Fibroblast of lung (primary cell): ENCODE measurements around the gene PRPF8. TPM values are rescaled to one million over a fixed set of nuclear protein-coding genes. Genes with fewer than 3 reads are reported as not detected.

Source experiments
- DNase-seq, 2 donors: peaks; one replicate each; pipeline versions ENCODE4 v3.0.0 to v3.0.0-alpha.2; 2010; ENCODE audit warnings: low read depth in 2 of 2
- H2AFZ ChIP-seq: 2 replicates; pipeline ENCODE4 v1.5.1; 2012; ENCODE audit warnings: low read length, control low read depth, inconsistent platforms
- H3K27ac ChIP-seq: 2 replicates; pipeline ENCODE4 v1.5.1; 2011; ENCODE audit warnings: low read length, control low read depth; ENCODE audit not compliant: insufficient read depth
- H3K27me3 ChIP-seq: 2 replicates; pipeline ENCODE4 v1.5.1; 2011; ENCODE audit warnings: mild to moderate bottlenecking, low read length; ENCODE audit not compliant: control insufficient read depth, insufficient read depth
- H3K36me3 ChIP-seq: 2 replicates; pipeline ENCODE4 v1.5.1; 2011; ENCODE audit warnings: low read length; ENCODE audit not compliant: control insufficient read depth, insufficient read depth
- H3K4me1 ChIP-seq: 2 replicates; pipeline ENCODE4 v1.5.1; 2011; ENCODE audit warnings: low read length; ENCODE audit not compliant: control insufficient read depth, insufficient read depth; ENCODE audit errors: extremely low read depth
- H3K4me2 ChIP-seq: 2 replicates; pipeline ENCODE4 v1.5.1; 2011; ENCODE audit warnings: low read length, control low read depth; ENCODE audit not compliant: insufficient read depth; ENCODE audit errors: extremely low read depth
- H3K4me3 ChIP-seq, 4 experiments: fragments of 200-600 bp in 1 of 4; sonication (generic) in 1 of 4; replicated peaks in 1 of 4; 2 replicates each; pipeline ENCODE4 v1.5.1; 2011 to 2016; ENCODE audit warnings: low read length in 4 of 4, low read depth in 3 of 4, mild to moderate bottlenecking in 3 of 4, control low read depth in 2 of 4, inconsistent platforms in 1 of 4, mixed read lengths in 1 of 4; ENCODE audit not compliant: insufficient read depth in 1 of 4; ENCODE audit errors: control extremely low read depth in 1 of 4
- H3K79me2 ChIP-seq: 2 replicates; pipeline ENCODE4 v1.5.1; 2012; ENCODE audit warnings: mild to moderate bottlenecking, low read length, inconsistent platforms; ENCODE audit not compliant: control insufficient read depth, insufficient read depth
- H3K9ac ChIP-seq: 2 replicates; pipeline ENCODE4 v1.5.1; 2011; ENCODE audit warnings: mild to moderate bottlenecking, low read length, control low read depth; ENCODE audit not compliant: insufficient read depth
- H3K9me3 ChIP-seq: 2 replicates; pipeline ENCODE4 v1.5.1; 2012; ENCODE audit warnings: low read depth, low read length; ENCODE audit not compliant: control insufficient read depth, insufficient read depth
- H4K20me1 ChIP-seq: 2 replicates; pipeline ENCODE4 v1.5.1; 2011; ENCODE audit warnings: low read length; ENCODE audit not compliant: control insufficient read depth, insufficient read depth; ENCODE audit errors: extremely low read depth
- EZH2 ChIP-seq: IDR thresholded peaks from 2 replicates; pipeline ENCODE4 v1.5.1; 2012; ENCODE audit warnings: low read length, control low read depth, mild to moderate bottlenecking; ENCODE audit errors: missing control alignments
- polyA plus RNA-seq, 2 donors: library from polyadenylated mRNA; depleted of rRNA in 1 of 2; stranded (reverse) in 1 of 2; unstranded in 1 of 2; fragments of >200 nt; gene quantifications; 2 replicates each; pipeline ENCODE4 v1.2.1, GENCODE V29; 2011 to 2012; ENCODE audit warnings: missing spikeins in 1 of 2
- total RNA-seq: library from RNA; depleted of rRNA; stranded (reverse); fragments of >200 nt; gene quantifications from 2 replicates; pipeline ENCODE4 v1.2.1, GENCODE V29; 2014
- TF ChIP-seq, protein P1 (sequence below), 2 donors: IDR thresholded peaks in 1 of 2; conservative IDR thresholded peaks in 1 of 2; 1 replicate in 1 of 2; 2 replicates in 1 of 2; pipeline ENCODE4 v1.5.1; 2011 to 2012; ENCODE audit warnings: low read length in 2 of 2, control low read depth in 1 of 2, inconsistent platforms in 1 of 2, low read depth in 1 of 2, mild to moderate bottlenecking in 1 of 2

The PRPF8 gene
- total and polyA plus RNA-seq, 2 donors (not counting 1 experiment from before 2014, with no cell fraction given) = 88.9 to 122 TPM

DNA sequence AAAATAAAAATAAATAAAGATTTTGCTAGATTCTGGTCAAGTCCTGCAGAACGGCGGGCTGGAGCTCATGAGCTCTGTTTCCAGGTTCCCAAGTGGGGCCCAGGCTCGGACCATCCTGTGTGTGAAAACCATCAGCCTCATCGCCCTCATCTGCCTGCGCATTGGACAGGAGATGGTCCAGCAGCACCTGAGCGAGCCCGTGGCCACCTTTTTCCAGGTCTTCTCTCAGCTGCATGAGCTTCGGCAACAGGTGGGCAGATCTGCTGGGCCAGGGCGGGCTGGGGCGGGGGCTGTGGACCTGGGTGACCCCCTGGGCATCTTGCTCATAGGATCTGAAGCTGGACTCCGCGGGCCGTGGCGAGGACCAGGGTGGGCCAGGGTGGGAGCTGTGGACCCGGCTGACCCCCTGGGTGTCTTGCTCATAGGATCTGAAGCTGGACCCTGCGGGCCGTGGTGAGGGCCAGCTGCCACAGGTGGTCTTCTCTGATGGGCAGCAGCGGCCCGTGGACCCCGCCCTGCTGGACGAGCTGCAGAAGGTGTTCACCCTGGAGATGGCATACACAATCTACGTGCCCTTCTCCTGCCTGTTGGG, 47.7 kb upstream of the PRPF8 start:
- H3K27ac ChIP-seq = no peak overlapping the region
- no peak overlapping the region for H2AFZ ChIP-seq
- DNase-seq = no peak

DNA sequence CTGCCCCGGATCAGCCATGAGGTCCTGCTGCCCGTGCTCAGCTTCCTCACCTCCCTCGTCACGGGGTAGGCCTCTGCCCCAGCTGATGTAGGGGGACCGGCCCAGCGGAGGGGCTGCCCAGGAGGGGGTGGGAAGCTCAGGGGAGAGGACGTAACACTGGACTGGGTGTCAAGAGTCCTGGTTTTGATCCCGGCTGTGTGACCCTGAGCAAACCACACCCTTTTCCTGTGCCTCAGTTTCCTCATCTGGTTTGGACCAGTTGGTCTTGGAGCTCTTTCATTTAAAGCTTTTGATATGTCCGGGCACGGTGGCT, 46.5 kb upstream of the PRPF8 start:
- DNase-seq = no peak
- H3K4me1 ChIP-seq = peaks cover 10% of the 10 kb centered on the region
- no peaks in the 10 kb centered on the region for H3K27me3 ChIP-seq
- no peak overlapping the region for H3K9ac ChIP-seq
- H3K4me3 ChIP-seq = no peak overlapping the region
- H4K20me1 ChIP-seq = no peaks in the 10 kb centered on the region
- H3K4me2 ChIP-seq = no peak overlapping the region
- H2AFZ ChIP-seq = no peak overlapping the region
- H3K9me3 ChIP-seq = no peaks in the 10 kb centered on the region
- H3K27ac ChIP-seq = peak overlapping the region; percentile 89
- H3K36me3 ChIP-seq = peaks cover 26% of the 10 kb centered on the region
- no peaks in the 10 kb centered on the region for H3K79me2 ChIP-seq
- TF ChIP-seq, protein P1, sequence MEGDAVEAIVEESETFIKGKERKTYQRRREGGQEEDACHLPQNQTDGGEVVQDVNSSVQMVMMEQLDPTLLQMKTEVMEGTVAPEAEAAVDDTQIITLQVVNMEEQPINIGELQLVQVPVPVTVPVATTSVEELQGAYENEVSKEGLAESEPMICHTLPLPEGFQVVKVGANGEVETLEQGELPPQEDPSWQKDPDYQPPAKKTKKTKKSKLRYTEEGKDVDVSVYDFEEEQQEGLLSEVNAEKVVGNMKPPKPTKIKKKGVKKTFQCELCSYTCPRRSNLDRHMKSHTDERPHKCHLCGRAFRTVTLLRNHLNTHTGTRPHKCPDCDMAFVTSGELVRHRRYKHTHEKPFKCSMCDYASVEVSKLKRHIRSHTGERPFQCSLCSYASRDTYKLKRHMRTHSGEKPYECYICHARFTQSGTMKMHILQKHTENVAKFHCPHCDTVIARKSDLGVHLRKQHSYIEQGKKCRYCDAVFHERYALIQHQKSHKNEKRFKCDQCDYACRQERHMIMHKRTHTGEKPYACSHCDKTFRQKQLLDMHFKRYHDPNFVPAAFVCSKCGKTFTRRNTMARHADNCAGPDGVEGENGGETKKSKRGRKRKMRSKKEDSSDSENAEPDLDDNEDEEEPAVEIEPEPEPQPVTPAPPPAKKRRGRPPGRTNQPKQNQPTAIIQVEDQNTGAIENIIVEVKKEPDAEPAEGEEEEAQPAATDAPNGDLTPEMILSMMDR (conservative IDR thresholded peaks at IDR 0.05 in 1 of 2, IDR thresholded peaks at IDR 0.05 in 1 of 2; ENCODE audit: low read depth in 1 of 2, low read length in 2 of 2) = no peak
- TF ChIP-seq EZH2 = no peak

More for the DNA sequence above, 47.7 kb upstream of the PRPF8 start:
- Histone ChIP-seq H3K4me1 (peaks cover 10% of the 10 kb centered on the region), H3K79me2 (no peaks in the 10 kb centered on the region), H3K9ac (no peak overlapping the region), H4K20me1 (no peaks in the 10 kb centered on the region), H3K36me3 (peaks cover 21% of the 10 kb centered on the region), H3K4me2 (no peak overlapping the region), H3K4me3 (no peak overlapping the region), H3K9me3 (no peaks in the 10 kb centered on the region), H3K27me3 (no peaks in the 10 kb centered on the region)
- TF ChIP-seq, protein P1 (conservative IDR thresholded peaks at IDR 0.05 in 1 of 2, IDR thresholded peaks at IDR 0.05 in 1 of 2; ENCODE audit: low read depth in 1 of 2, low read length in 2 of 2) = no peak
- TF ChIP-seq EZH2 = no peak

DNA sequence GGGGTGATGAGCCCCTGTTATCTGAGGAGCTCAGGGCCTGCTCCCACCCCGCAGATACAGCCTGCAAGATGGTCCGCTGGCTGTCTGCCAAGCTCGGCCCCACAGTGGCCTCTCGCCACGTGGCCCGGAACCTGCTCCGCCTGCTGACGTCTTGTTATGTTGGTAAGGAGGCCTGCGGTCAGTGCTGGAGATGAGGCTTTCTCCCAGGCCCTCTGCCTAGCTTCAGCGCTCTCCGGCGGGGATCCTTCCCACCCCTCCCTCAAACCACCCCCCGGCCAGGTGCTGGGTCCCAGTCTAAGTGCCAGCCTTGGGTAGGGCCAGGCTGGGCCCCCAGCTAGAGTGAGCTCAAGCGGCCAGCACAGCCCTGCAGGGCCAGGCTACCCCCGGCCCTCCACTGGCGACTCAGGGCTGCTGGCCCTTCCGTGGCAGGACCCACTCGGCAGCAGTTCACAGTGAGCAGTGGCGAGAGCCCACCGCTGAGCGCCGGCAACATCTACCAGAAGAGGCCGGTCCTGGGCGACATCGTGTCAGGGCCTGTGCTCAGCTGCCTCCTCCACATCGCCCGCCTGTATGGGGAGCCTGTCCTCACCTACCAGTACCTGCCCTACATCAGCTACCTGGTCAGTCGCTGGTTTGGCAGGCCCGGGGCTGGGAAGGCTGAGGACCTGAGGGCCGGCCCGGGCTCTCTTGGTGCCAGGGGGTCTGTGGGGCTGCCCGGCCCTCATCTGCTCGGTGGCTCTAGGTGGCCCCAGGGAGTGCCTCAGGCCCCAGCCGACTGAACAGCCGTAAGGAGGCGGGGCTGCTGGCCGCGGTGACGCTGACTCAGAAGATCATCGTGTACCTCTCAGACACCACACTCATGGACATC, 45.9 kb upstream of the PRPF8 start:
- Histone ChIP-seq H4K20me1 (no peaks in the 10 kb centered on the region), H3K9ac (peak overlapping the region; percentile 70), H3K4me1 (peaks cover 10% of the 10 kb centered on the region), H3K4me3 (peak overlapping the region in 1 of 4 experiments; percentile 33), H3K27me3 (no peaks in the 10 kb centered on the region), H3K36me3 (peaks cover 26% of the 10 kb centered on the region), H3K9me3 (no peaks in the 10 kb centered on the region), H2AFZ (no peak overlapping the region), H3K79me2 (no peaks in the 10 kb centered on the region), H3K27ac (peak overlapping the region; percentile 89), H3K4me2 (peak overlapping the region; percentile 59)
- TF ChIP-seq, protein P1 (conservative IDR thresholded peaks at IDR 0.05 in 1 of 2, IDR thresholded peaks at IDR 0.05 in 1 of 2; ENCODE audit: low read depth in 1 of 2, low read length in 2 of 2) = no peak
- no peak for TF ChIP-seq EZH2
- DNase-seq = peak; percentile 70 to 94
